ENCODE data around the gene EFNA2. TPM values are rescaled to one million over a fixed set of nuclear protein-coding genes. Genes with fewer than 3 reads are reported as not detected.

Gene EFNA2
- polyA plus RNA-seq, 1 donor (not counting 4 experiments of a cell fraction or from before 2014, with no cell fraction given), result not detected

DNA sequence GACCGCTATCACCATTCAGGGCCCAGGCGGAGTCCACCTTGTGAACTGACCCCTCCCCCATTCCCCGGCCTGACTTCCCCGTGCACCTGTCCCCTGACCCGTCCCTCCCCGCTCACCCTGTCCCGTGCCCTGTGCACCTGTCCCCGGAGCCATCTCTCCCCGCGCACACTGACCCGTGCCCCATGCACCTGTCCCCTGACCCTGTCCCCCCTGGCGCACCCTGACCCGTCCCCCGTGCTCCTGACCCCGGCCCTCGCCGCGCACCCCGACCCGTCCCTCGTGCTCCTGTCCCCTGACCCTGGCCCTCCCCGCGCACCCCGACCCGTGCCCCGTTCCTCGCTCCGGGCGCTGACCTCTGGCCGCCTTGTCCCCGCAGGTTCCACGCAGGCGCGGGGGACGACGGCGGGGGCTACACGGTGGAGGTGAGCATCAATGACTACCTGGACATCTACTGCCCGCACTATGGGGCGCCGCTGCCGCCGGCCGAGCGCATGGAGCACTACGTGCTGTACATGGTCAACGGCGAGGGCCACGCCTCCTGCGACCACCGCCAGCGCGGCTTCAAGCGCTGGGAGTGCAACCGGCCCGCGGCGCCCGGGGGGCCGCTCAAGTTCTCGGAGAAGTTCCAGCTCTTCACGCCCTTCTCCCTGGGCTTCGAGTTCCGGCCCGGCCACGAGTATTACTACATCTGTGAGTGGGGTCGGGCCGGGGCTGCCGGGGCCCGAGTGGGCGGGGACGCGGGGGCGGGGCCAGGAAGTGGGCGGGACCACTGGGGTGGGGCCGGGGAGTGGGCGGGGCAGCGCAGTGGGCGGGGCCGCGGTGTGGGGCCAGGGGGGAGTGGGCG, 9.7 kb downstream of the EFNA2 start:
- TF ChIP-seq, protein P1, sequence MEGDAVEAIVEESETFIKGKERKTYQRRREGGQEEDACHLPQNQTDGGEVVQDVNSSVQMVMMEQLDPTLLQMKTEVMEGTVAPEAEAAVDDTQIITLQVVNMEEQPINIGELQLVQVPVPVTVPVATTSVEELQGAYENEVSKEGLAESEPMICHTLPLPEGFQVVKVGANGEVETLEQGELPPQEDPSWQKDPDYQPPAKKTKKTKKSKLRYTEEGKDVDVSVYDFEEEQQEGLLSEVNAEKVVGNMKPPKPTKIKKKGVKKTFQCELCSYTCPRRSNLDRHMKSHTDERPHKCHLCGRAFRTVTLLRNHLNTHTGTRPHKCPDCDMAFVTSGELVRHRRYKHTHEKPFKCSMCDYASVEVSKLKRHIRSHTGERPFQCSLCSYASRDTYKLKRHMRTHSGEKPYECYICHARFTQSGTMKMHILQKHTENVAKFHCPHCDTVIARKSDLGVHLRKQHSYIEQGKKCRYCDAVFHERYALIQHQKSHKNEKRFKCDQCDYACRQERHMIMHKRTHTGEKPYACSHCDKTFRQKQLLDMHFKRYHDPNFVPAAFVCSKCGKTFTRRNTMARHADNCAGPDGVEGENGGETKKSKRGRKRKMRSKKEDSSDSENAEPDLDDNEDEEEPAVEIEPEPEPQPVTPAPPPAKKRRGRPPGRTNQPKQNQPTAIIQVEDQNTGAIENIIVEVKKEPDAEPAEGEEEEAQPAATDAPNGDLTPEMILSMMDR (optimal IDR thresholded peaks at IDR 0.05 in 1 of 3, IDR thresholded peaks at IDR 0.05 in 1 of 3, conservative IDR thresholded peaks at IDR 0.05 in 1 of 3; ENCODE audit: extremely low read depth in 1 of 3, insufficient read depth in 2 of 3, low read length in 3 of 3), result no peak
- peak; percentile 40 for TF ChIP-seq EZH2 (IDR thresholded peaks at IDR 0.05; ENCODE audit: low read length)
- H3K9me1 ChIP-seq (ENCODE audit: control insufficient read depth, extremely low read depth, insufficient read depth, low read length), result no peaks in the 10 kb centered on the region
- H3K4me1 ChIP-seq (ENCODE audit: control insufficient read depth, extremely low read depth, insufficient read depth, low read length), result no peaks in the 10 kb centered on the region
- H3K9me3 ChIP-seq (ENCODE audit: control insufficient read depth, low read depth, low read length), result no peaks in the 10 kb centered on the region
- DNase-seq (ENCODE audit: low read depth, low spot score) (no peak), FAIRE-seq (no peak)
- no peaks in the 10 kb centered on the region for H3K36me3 ChIP-seq (ENCODE audit: control insufficient read depth in 2 of 2, extremely low read depth in 1 of 2, insufficient read depth in 2 of 2, low read length in 2 of 2)
- no peaks in the 10 kb centered on the region for H3K79me2 ChIP-seq (ENCODE audit: control insufficient read depth, insufficient read depth, low read length)
- H3K27me3 ChIP-seq (ENCODE audit: control insufficient read depth, extremely low read depth, insufficient read depth, low read length), result peaks cover 60% of the 10 kb centered on the region
- no peak overlapping the region for H3K4me3 ChIP-seq (ENCODE audit: control insufficient read depth in 2 of 3, extremely low read depth in 1 of 3, insufficient read depth in 2 of 3, low read depth in 1 of 3, low read length in 3 of 3)
- dilution Hi-C loops (cut with MboI; ENCODE audit: extremely low pct_ligation_motif_present, low sequenced_read_pairs), result no loop called here
- no peak overlapping the region for H2AFZ ChIP-seq (ENCODE audit: control insufficient read depth, low read length)
- H3K4me2 ChIP-seq (ENCODE audit: control insufficient read depth, extremely low read depth, insufficient read depth, low read depth, low read length), result peak overlapping the region; percentile 37
- no peak overlapping the region for H3K9ac ChIP-seq (ENCODE audit: control insufficient read depth, extremely low read depth, insufficient read depth, low read length)
- no peak overlapping the region for H3K27ac ChIP-seq (ENCODE audit: control insufficient read depth, insufficient read depth, low read length)
- no peaks in the 10 kb centered on the region for H4K20me1 ChIP-seq (ENCODE audit: control insufficient read depth, extremely low read depth, insufficient read depth, low read length)

DNA sequence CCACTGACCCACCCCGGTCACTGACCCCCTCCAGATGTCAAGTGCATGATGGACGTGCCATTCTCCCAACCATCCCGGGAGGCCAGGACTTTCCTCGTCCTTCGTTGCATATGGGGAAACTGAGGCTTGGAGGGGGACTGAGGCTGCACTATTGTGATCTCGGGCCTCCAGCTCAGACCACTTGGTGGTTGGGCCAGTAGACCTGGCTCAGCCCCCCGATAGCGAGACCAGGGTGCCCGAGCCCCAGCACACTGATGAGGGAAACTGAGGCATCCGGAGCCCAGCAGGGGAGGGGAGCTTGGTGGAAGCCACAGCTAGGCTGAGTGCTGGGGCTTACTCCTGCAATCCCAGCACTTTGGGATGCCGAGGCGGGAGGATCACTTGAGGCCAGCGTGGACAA, 10.4 kb downstream of the EFNA2 start:
- H3K27me3 ChIP-seq (ENCODE audit: control insufficient read depth, extremely low read depth, insufficient read depth, low read length), result peaks cover 54% of the 10 kb centered on the region
- no peak overlapping the region for H3K4me3 ChIP-seq (ENCODE audit: control insufficient read depth in 2 of 3, extremely low read depth in 1 of 3, insufficient read depth in 2 of 3, low read depth in 1 of 3, low read length in 3 of 3)
- no peak overlapping the region for H3K27ac ChIP-seq (ENCODE audit: control insufficient read depth, insufficient read depth, low read length)
- no peaks in the 10 kb centered on the region for H3K79me2 ChIP-seq (ENCODE audit: control insufficient read depth, insufficient read depth, low read length)
- dilution Hi-C loops (cut with MboI; ENCODE audit: extremely low pct_ligation_motif_present, low sequenced_read_pairs), result no loop called here
- H4K20me1 ChIP-seq (ENCODE audit: control insufficient read depth, extremely low read depth, insufficient read depth, low read length), result no peaks in the 10 kb centered on the region
- no peak for FAIRE-seq
- H3K9ac ChIP-seq (ENCODE audit: control insufficient read depth, extremely low read depth, insufficient read depth, low read length), result no peak overlapping the region
- no peak for DNase-seq (ENCODE audit: low read depth, low spot score)
- no peaks in the 10 kb centered on the region for H3K9me3 ChIP-seq (ENCODE audit: control insufficient read depth, low read depth, low read length)
- H3K36me3 ChIP-seq (ENCODE audit: control insufficient read depth in 2 of 2, extremely low read depth in 1 of 2, insufficient read depth in 2 of 2, low read length in 2 of 2), result no peaks in the 10 kb centered on the region
- no peak overlapping the region for H2AFZ ChIP-seq (ENCODE audit: control insufficient read depth, low read length)
- no peaks in the 10 kb centered on the region for H3K9me1 ChIP-seq (ENCODE audit: control insufficient read depth, extremely low read depth, insufficient read depth, low read length)
- TF ChIP-seq, protein P1 (optimal IDR thresholded peaks at IDR 0.05 in 1 of 3, IDR thresholded peaks at IDR 0.05 in 1 of 3, conservative IDR thresholded peaks at IDR 0.05 in 1 of 3; ENCODE audit: extremely low read depth in 1 of 3, insufficient read depth in 2 of 3, low read length in 3 of 3), result no peak
- TF ChIP-seq EZH2 (IDR thresholded peaks at IDR 0.05; ENCODE audit: low read length), result no peak
- H3K4me1 ChIP-seq (ENCODE audit: control insufficient read depth, extremely low read depth, insufficient read depth, low read length), result no peaks in the 10 kb centered on the region
- no peak overlapping the region for H3K4me2 ChIP-seq (ENCODE audit: control insufficient read depth, extremely low read depth, insufficient read depth, low read depth, low read length)
